ES-I3 (cell line): Measurements from ENCODE around the gene SRL.

Experiments
- H3K36me3 ChIP-seq: 2 replicates; pipeline ENCODE4 v1.6.1; 2013; ENCODE audit warnings: mild to moderate bottlenecking, low read length, control low read depth, moderate library complexity; ENCODE audit not compliant: insufficient read depth
- H3K4me1 ChIP-seq: 2 replicates; pipeline ENCODE4 v1.6.1; 2013; ENCODE audit warnings: mild to moderate bottlenecking, control low read depth, low read length; ENCODE audit not compliant: insufficient read depth
- H3K9ac ChIP-seq: 2 replicates; pipeline ENCODE4 v1.6.1; 2013; ENCODE audit warnings: low read depth, mild to moderate bottlenecking, low read length, moderate library complexity
- H3K9me3 ChIP-seq: 2 replicates; pipeline ENCODE4 v1.6.1; 2013; ENCODE audit warnings: mild to moderate bottlenecking, low read length, moderate library complexity; ENCODE audit not compliant: control insufficient read depth, insufficient read depth

Gene SRL

DNA sequence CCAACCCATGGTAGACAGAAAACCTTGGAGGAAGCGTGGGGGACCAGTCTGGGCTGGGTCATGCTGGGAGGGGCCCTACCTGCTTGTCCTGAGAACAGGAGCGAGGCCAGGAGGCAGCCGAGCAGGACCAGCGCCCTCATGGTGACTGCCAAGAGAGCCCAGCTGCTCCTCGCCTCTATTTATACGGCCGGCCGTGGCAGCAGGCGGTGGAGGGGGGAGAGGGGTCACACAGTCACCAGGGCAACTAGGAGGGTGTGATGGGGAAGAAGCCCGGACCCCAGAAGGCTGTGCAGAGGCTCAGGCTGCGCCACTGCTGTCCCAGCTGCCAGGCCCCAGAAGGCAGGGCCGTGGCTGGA, at the start of gene SRL:
TSS of gene SRL (minus strand) at position 153 of the 356 bp plus-strand sequence. CDS start at position 140, 13 bp downstream.
- Histone ChIP-seq H3K4me1 (peaks cover 5% of the 10 kb centered on the region; the same call in 1 of the 2 replicates), H3K36me3 (0 out of 2 replicates have a peak, but pooled peaks cover 4% of the 10 kb centered on the region), H3K9me3 (peaks cover 8% of the 10 kb centered on the region; the same call in 1 of the 2 replicates), H3K9ac (no peak within 1 kb of the TSS)

- no peaks in the 10 kb centered on the region for H3K9me3 ChIP-seq
- no peak overlapping the region for H3K9ac ChIP-seq
- H3K36me3 ChIP-seq: no peaks in the 10 kb centered on the region
- H3K4me1 ChIP-seq: peaks cover 17% of the 10 kb centered on the region
Observed at GRCh38 chr16:4290236-4290830, 48.5 kb upstream of the SRL start.

DNA sequence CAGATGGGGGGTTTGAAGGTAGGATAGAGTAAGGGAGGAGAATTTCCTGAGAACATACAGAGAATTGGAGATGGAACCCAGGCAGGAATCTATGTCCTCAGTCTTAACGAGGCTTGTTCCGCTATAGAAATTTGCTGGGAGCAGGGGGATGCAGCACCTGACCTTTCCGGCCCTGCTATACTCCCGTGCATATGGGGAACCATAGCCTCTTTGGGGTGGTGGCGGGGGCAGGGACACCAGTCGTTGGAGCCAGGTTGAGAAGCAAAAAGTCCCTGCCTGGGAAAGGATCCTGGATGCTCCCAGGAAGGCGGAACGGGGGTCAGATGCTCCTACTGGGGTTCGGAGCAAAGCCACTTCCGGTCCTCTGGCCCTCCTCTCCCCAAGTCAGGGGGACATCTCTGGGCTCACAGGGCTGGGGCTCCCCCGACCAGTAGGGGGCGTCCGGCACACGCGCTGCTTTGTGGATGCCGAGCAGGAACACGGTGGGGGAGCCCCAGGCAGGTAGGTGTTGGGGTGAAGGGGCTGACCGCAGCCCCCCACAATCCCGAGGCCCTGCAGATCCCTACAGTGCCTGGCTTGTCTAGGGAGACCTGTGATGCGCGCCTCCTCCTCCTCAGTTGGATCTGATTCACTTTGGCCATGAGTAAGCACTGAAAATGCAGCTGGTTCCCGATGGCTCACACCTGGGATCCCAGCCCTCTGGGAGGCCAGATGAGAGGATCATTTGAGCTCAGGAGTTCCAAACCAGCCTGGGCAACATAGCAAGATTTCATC, 46.5 kb upstream of the SRL start:
- no peaks in the 10 kb centered on the region for H3K36me3 ChIP-seq
- H3K4me1 ChIP-seq: peaks cover 9% of the 10 kb centered on the region
- H3K9ac ChIP-seq: no peak overlapping the region
- H3K9me3 ChIP-seq: no peaks in the 10 kb centered on the region

DNA sequence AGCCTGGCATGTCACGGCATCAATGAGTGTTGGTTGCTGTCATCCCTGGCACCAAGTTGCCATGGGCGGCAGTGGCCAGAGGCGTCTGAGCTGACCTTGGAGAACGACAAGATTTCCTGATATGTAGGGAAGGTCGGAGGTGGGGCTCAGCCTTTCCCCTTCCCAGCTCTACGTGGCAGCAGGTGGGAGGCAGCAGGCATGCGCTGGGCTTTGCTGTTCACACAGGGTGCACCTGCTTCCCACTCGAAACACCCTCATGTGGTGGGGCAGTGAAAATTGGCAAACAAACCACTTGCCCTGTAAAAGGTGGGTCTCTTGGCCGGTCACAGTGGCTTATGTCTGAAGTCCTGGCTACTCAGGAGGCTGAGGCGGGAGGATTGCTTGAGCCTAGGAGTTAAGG, 43.3 kb upstream of the SRL start:
- H3K36me3 ChIP-seq: no peaks in the 10 kb centered on the region
- H3K9ac ChIP-seq: no peak overlapping the region
- peaks cover 8% of the 10 kb centered on the region; the same call in 1 of the 2 replicates for H3K4me1 ChIP-seq
- peaks cover 5% of the 10 kb centered on the region; the same call in 1 of the 2 replicates for H3K9me3 ChIP-seq

- H3K9me3 ChIP-seq: peaks cover 5% of the 10 kb centered on the region; the same call in 1 of the 2 replicates
- H3K4me1 ChIP-seq: peaks cover 8% of the 10 kb centered on the region; the same call in 1 of the 2 replicates
- no peak overlapping the region for H3K9ac ChIP-seq
- H3K36me3 ChIP-seq: no peaks in the 10 kb centered on the region
Observed at GRCh38 chr16:4283939-4284338, 42.1 kb upstream of the SRL start.

DNA sequence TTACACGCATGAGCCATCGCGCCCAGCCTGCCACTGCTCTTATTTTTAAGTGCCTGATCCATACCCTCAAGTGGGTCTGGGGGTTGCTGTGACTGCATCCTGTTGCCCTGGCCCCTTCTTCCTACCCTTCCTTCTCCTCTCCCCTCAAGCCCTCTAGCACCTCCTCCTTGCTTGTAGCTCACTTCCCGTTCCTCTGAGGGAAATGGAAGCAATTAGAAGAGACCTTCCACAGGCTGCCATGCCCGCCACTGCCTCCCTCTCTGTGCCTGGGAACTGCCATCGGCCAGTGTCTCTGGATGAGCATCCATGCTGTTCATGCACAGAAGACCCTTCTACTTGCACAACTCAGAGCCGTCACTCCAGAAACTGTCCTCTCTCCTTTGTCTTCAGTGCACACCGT, 41.6 kb upstream of the SRL start:
- Histone ChIP-seq H3K36me3 (no peaks in the 10 kb centered on the region), H3K9me3 (peaks cover 5% of the 10 kb centered on the region; the same call in 1 of the 2 replicates), H3K4me1 (peaks cover 8% of the 10 kb centered on the region; the same call in 1 of the 2 replicates), H3K9ac (no peak overlapping the region)

DNA sequence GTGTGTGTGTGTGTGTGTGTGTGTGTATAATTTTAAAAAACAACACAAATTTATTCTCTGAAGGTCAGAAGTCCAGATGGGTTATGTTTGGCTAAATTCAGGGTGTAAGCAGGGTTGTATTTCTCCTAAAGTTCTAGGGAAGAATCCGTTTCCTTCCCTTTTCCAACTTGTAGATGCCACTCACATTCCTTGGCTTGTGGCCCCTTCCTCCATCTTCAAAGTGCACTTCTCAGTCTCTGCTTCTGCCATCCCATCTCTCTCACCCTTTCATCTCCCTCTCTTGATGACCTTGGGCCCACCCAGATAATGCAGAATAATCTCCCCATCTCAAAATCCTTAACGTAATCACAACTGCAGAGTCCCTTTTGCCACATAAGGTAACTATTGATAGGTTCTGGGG, 38.7 kb upstream of the SRL start:
- Histone ChIP-seq H3K9me3 (peaks cover 5% of the 10 kb centered on the region; the same call in 1 of the 2 replicates), H3K36me3 (no peaks in the 10 kb centered on the region), H3K9ac (no peak overlapping the region), H3K4me1 (peaks cover 5% of the 10 kb centered on the region; the same call in 1 of the 2 replicates)

- H3K9me3 ChIP-seq: peaks cover 5% of the 10 kb centered on the region; the same call in 1 of the 2 replicates
- peaks cover 5% of the 10 kb centered on the region; the same call in 1 of the 2 replicates for H3K4me1 ChIP-seq
- H3K9ac ChIP-seq: no peak overlapping the region
- H3K36me3 ChIP-seq: no peaks in the 10 kb centered on the region
Observed at GRCh38 chr16:4277987-4278513, 36.2 kb upstream of the SRL start.

DNA sequence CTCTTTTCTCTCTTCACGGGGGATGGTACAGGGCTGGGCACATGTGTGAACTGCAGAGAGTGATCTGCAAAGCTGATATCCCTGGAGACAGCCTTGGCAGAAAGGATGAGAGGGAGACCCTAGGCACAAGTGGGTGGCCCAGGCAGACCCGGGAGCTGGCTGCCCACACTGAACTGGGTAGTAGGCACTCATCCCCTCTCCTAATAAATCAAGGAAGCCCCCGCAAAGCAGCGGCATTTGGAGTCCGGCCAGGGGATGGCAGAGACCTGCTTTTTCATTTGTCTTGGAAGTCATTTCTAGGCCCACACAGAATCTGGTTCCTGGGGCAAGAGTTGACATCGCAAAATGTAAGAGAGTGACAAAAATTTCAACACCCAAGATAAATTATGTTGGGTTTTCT, 34.0 kb upstream of the SRL start:
- Histone ChIP-seq H3K9ac (no peak overlapping the region), H3K4me1 (no peaks in the 10 kb centered on the region; the same call in 1 of the 2 replicates), H3K36me3 (no peaks in the 10 kb centered on the region), H3K9me3 (peaks cover 2% of the 10 kb centered on the region; the same call in 1 of the 2 replicates)

GRCh38 chr16:4273858-4274311, 32.0 kb upstream of the SRL start:
- Histone ChIP-seq H3K9me3 (no peaks in the 10 kb centered on the region), H3K4me1 (no peaks in the 10 kb centered on the region; the same call in 1 of the 2 replicates), H3K9ac (peak overlapping the region; percentile 65), H3K36me3 (no peaks in the 10 kb centered on the region)

- Histone ChIP-seq H3K36me3 (no peaks in the 10 kb centered on the region), H3K4me1 (no peaks in the 10 kb centered on the region; the same call in 1 of the 2 replicates), H3K9ac (peak overlapping the region; percentile 83), H3K9me3 (no peaks in the 10 kb centered on the region)
Observed at GRCh38 chr16:4272114-4272956, 30.5 kb upstream of the SRL start.

DNA sequence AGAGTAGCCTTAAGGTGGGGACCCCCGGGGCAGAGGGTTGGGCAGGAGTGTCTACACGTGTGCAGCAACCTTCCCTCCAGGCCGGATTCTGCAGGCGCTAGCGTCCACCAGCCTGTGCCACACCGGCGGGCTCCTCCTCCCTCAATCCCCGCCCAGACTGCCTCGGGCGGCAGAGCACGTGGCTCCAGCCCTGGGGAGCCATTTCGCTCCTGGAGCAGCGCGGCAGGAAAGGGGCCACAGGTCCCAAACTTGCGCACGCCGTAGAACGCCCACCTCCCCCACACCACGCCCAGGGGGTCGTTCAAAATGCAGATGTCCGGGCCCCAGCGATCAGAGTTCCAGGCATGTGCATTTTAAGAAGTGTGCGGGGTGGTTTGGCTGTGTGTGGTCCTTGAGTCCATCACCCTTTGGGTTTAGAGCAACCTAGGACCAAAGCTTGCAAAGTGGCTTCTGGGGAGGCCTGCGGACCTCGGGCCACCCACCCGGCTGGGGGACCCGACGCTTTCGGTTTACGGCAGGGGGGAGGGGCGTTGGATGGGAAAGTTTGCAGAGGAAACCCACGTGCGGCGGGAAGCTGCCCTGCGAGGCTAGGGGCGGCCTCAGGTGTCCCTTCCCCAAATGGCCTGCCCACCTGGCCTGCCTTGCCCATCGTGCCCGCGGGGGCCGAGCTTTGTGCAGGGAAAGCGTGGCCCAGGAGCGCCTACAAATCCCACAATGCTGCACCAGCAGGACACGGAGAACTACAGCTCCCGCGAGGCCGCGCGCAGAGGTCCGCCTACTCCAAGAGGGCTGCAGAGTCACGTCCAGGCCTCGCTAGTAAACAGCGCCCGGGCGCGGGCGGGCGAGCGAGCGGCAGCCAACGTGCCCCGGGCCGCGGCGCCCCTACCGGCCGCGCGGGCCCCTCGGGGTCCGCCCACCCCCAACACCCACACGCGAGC, 29.6 kb upstream of the SRL start:
- Histone ChIP-seq H3K9ac (peak overlapping the region; percentile 83), H3K9me3 (no peaks in the 10 kb centered on the region), H3K36me3 (no peaks in the 10 kb centered on the region), H3K4me1 (no peaks in the 10 kb centered on the region; the same call in 1 of the 2 replicates)

DNA sequence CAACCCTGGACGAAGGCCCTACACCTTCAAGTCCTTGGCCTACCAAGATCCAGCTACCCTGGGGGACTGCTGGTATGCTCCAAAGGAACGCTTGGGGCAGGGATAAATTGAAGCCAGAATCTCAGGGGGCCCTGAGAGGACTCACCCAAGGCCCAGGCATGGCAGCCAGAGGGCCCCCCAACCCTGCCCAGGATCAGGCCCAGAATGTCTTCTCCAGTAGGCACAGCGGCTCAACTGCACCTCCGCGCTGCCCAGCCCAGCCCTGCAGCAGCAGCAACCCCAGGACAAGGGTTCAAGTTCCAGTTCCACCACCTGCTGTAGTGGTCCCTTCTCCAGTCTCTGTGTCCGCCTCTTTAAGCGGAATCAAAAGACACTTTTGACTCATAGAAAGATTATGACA, 28.7 kb upstream of the SRL start:
- no peaks in the 10 kb centered on the region for H3K36me3 ChIP-seq
- H3K9ac ChIP-seq: peak overlapping the region; percentile 83; the same call in 1 of the 2 replicates
- no peaks in the 10 kb centered on the region; the same call in 1 of the 2 replicates for H3K4me1 ChIP-seq
- H3K9me3 ChIP-seq: no peaks in the 10 kb centered on the region
